ENCODE results near the gene SLCO3A1. TPM values are rescaled to one million over a fixed set of nuclear protein-coding genes. Genes with fewer than 3 reads are reported as not detected.

SLCO3A1 gene
- total RNA-seq, 2 experiments from 2014 or later, result 6.6 to 7.7 TPM

DNA sequence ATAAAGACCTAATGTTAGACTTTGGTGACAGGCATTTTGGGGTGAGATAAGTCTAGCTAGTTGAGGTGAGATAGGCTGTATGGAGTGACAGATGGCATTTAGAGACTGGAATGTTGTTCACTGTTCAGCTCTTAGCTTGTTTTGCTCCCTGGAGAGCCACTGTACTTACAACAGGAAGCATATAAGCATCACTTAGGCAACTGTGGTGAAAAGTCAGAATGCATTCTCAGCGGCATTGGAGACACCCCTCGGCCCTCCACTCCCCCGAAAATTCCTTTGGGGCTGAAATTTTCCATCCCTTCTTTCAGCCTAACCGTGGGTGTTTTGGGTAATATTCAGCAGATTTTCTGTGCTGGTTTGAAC lies 73.4 kb downstream of the SLCO3A1 start:
- ChIA-PET POLR2A (no interaction called here), CTCF (no interaction called here)

DNA sequence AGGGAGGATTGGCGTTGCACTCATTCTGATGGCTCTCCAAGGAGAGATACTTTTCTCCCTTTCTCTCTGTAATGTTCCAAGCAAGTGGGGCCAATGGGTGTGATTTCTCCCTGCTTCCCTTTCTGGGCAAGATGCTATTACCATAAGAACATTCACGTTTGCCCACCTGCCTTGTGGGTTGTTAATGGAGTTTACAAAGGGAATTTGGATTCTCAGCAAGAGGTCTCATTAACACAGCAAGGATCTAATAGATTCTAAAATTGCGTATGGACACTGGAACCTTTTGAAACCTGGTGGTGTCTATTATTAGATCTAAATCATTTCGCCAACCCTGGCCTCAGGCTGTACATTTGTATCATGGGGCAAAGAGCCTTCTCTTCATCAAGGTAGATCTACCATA lies 74.1 kb downstream of the SLCO3A1 start:
- ChIA-PET POLR2A (no interaction called here), CTCF (no interaction called here)

GRCh38 chr15:91928675-91929074 lies 75.2 kb downstream of the SLCO3A1 start:
- POLR2A ChIA-PET, result no interaction called here
- CTCF ChIA-PET, result interaction anchor here (0.6 kb wide), 1 partner anchor 132 kb away, joined by 3 read pairs; no protein-coding TSS in a partner anchor

DNA sequence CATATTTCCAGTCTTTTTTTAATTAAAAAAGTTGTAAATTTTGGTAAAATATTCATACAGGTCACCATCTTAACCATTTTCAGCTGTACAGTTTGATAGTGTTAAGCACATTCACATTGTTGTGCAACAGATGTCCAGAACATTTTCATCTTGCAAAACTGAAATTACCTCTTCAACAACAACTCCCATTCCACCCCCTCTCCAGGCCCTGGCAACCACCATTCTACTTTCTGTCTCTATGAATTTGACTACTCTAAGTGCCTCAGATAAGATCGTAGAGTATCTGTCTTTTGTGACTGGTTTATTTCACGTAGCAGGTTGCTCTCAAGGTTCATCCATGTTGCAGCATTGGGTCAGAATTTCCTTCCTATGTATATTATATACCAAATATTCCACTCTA lies 76.0 kb downstream of the SLCO3A1 start:
- CTCF ChIA-PET, result no interaction called here
- POLR2A ChIA-PET, result no interaction called here

GRCh38 chr15:91930092-91930491 lies 76.6 kb downstream of the SLCO3A1 start:
- POLR2A ChIA-PET, result no interaction called here
- CTCF ChIA-PET, result no interaction called here

DNA sequence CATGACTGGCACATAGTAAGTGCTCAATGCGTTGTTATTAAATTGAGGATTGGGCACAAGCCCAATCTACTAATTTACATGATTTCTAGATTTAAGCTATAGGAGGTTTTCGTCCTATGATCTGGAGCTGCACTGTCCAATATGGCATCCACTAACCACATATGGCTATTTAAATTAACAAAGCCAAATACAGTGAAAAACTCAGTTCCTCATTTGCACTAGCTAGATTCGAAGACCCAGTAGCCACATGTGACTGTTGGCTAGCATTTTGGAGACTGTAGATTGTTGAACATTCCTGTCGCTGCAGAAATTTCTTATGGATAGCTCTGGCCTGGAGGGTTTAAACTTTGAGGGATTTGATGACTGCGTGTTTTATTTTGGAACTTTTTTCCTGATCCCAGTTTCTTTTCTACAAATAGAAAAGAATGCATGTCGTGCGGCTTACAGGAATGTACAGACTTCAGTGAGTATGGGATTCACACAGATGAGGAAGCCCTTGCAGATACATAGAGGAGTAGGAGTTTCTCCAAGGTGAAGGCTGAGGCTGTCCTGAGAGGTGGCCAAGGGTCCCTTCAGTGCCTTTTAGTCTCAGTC lies 82.8 kb downstream of the SLCO3A1 start:
- CTCF ChIA-PET, result no interaction called here
- POLR2A ChIA-PET, result no interaction called here

- POLR2A ChIA-PET, result no interaction called here
- CTCF ChIA-PET, result no interaction called here
Observed at GRCh38 chr15:91936927-91937326, 83.4 kb downstream of the SLCO3A1 start.

GRCh38 chr15:91938136-91938535 lies 84.6 kb downstream of the SLCO3A1 start:
- ChIA-PET CTCF (no interaction called here), POLR2A (no interaction called here)

DNA sequence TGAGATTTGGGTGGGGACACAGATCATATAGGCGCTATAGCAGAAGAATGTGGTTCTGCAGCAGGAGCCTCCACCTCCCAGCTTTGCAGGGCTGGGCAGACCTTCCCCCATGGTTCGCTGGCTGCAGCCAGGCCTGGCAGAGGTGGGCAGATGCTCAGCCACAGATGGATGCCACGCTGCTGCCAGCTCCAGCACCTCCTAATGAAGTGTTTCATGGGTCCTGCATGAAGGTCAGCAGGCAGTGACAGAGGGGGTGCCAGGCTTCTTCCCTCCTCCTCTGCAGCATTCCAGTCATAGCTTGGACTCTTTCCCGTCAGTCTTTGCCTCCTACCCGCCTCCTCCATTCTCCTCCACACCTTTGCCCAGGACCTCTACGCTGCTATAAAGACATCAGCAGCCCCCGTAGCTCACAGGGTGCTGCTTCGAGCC lies 85.9 kb downstream of the SLCO3A1 start:
- ChIA-PET CTCF (interaction anchor here (1.5 kb wide), 1 partner anchor 55 kb away, joined by 4 read pairs; no protein-coding TSS in a partner anchor), POLR2A (no interaction called here)

DNA sequence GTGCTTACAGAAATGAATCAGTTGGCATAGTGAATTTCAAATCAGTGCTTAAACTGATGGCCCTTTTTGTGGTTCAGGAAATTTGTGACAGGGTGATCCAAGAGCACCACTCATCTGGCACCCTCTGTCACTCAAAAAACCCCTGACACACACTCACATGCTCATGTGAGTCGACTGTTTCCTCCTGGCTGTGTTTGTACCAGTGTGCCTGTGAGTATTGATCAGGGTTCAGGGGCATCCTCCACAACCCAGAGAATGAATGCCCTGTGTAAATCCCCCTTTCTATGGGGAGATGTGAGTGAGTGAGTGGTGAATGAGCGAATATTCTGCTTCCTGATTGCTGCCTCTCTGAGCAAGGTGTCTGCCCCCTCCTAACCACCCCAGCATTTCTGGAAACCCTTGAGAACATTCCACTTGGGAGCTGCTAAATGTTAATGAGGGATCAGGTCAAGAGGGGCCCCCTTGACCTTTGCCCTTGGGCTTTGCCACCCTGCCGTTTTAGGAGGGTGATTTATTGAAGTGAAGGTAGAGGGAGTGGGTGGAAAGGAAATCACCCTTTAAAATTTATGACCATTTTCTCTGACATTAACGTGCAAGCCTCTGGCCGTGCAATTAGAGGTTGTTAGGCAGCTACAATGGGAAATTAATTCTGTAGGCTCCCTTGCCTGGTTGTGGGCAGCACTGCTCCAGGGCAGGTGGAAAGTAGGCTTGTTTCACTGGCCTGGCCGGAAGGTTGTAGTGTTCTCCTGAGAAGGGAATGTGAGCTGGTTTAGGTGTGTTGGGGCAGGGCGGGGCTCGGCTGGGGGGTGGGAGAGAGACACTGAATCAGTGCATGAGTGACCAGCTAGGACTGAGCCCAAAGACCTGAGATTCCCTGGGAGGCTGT lies 87.2 kb downstream of the SLCO3A1 start:
- ChIA-PET CTCF (interaction anchor here (0.7 to 1.5 kb wide), 2 partner anchors 56 to 88 kb away, joined by 3 to 4 read pairs; no protein-coding TSS in a partner anchor), POLR2A (no interaction called here)

DNA sequence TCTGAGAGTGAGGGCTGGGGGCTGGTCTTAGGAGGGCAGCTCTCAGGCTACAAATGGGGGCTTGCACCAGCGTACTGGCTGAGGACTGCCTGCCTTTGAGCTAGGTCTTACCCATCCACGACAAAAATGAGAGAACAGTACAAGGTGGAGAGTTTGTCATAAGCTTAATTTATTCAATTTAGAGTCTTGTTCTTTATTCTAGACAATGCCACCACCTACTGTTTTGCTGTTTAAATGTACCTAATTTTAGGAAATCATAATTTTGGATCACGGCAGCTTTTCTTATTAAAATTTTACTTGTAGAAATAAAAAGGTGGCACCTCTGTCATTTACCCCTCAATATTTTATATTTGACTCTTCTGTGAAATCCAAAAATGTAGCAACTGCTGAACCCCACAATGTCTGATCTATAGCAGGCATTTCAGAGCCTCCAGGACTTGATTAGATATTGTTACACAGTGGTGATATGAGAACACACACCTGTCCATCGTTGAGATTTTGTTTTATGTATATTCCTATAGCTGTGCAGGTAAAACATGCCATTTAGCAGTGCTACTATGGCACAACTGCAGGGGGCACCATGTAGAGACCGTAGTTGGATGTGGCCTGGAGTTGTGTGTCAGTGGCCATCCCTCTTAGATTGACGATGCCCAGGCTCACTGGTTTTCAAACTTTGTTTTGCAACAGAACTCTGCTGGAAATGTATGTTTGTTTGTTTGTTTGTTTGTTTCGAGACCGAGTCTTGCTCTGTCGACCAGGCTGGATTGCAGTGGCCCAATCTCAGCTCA lies 88.6 kb downstream of the SLCO3A1 start:
- ChIA-PET POLR2A (no interaction called here), CTCF (no interaction called here)

- POLR2A ChIA-PET, result no interaction called here
Observed at GRCh38 chr15:91942720-91943394, 89.3 kb downstream of the SLCO3A1 start.

DNA sequence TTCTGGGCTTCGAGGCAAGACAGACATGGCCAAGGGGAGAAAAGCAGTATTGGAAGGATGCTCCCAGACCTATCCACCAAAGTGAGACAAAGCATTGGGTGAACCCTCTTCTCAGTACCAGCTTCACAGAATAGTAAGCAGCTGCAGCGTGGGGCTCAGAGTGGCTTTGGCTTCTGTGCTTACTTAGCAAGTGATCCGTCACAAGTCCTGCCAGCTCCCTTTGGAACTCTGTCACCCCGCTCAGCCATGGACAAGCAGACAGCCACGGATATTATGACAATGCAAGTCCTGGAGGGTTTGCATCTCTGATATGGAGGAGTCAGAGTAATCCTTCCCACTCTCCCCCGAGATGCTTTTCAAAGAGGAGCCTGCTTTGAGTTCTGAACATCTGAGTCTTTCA lies 90.8 kb downstream of the SLCO3A1 start:
- POLR2A ChIA-PET, result no interaction called here
- CTCF ChIA-PET, result no interaction called here

More at GRCh38 chr15:91942720-91943394, 89.3 kb downstream of the SLCO3A1 start:
- CTCF ChIA-PET, result no interaction called here

GRCh38 chr15:91945385-91945784 lies 91.9 kb downstream of the SLCO3A1 start:
- POLR2A ChIA-PET, result no interaction called here
- CTCF ChIA-PET, result no interaction called here

DNA sequence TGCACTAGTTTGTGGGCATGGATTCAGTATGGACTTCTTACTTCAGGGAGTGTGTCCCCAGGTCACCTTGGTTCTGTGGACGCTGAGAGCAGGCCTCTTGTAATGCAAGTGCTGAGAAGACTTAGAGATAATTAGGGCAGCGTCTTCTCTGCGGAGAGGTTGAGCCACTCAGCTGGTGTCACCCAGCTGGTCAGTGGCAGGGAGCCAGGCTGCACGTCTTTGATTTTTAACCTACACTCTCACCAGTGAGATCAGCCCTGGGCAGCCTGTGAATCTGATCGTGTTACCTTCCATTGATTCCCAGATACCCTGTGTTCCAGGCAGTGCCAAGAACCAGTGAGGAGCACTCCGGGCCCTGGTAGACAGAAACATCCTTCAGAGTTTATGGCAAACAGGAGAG lies 92.6 kb downstream of the SLCO3A1 start:
- CTCF ChIA-PET, result no interaction called here
- POLR2A ChIA-PET, result no interaction called here

DNA sequence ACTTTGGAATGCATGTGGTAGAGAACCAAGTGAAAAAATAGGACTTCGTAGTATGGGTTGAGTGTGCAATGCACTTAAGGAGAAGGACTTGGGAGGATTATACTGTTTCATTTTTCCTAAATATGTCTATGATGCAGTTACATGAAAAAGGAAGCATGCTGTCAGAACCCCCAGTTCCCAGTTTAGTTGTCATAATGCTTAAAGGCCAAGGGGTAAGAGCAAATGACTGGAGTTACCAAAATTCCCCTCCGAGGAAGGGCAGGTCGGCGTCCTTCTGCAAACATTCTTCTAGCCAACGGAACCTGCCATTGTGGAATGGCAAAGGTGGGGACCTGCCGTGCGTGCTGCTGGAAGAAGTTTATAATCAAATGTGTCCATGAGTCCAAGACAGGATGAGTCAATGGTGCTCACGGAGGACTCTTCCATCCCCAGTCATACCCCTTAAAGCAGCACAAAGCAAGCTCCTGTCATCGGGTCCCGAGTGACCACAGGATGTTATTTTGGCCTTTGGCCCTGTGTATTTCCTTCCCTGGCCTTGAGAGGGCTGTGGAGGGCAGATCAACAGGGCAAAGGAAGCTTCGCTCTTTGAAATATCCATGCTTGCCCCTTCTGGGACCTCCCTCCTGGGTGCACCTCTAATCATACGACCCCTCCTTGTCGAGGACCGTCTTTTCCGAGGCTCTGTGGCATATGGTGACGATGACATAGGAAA lies 93.2 kb downstream of the SLCO3A1 start:
- ChIA-PET CTCF (interaction anchor here (0.6 to 0.9 kb wide), 3 partner anchors 22 to 1431 kb away, joined by 3 read pairs; no protein-coding TSS in a partner anchor), POLR2A (no interaction called here)

- POLR2A ChIA-PET, result no interaction called here
- CTCF ChIA-PET, result interaction anchor here (0.6 to 0.9 kb wide), 3 partner anchors 22 to 1430 kb away, joined by 3 read pairs; no protein-coding TSS in a partner anchor
Observed at GRCh38 chr15:91947293-91947679, 93.8 kb downstream of the SLCO3A1 start.

DNA sequence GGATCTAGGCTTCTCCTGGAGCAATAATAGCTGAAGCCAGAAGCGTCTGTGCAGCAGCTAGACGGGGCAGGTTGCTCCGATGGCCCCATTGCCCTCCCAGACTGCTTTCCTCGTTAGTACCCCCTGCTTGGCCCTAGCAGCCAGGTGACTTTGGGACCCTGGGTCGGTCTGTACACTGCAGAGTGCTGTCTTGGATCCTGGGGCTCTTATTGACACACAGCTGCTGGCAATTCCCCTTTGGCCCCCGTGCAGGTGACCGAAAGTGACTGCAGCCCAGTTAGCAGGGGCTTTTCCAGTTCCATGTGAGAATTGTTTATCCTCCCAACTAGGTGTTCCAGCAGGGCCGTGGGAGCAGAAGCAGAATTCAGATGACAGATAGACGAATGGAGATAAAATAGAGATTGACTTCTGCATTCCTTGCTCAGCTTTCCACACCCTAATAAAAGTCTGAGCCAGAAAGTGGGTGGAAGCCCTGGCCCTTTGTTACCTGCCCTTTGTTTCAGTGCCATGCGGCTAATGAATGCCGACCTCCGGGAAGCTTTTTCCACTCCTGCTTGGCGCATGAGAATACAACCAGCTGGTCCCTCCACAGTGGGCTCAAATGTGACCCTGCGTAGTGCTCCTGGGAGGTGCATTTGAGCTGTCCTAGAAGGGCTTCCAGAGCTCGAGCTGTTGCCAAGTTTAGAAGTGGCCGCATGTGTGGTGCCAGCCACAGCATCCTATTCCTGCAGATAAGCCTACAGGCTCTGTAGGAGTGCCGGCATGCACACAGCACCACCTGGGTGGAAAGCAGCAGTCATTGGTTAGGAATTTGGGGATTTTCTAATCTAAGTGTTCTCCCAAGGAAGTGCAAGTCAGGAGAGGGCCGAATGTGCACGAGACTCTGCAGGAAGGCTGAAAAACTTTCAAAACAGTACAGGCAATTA lies 94.4 kb downstream of the SLCO3A1 start:
- ChIA-PET CTCF (interaction anchor here (0.6 to 0.9 kb wide), 3 partner anchors 21 to 1430 kb away, joined by 3 read pairs; no protein-coding TSS in a partner anchor), POLR2A (no interaction called here)

Measured in activated CD8-positive, alpha-beta memory T cell treated with anti-CD3 and anti-CD28 coated beads for 36 hours (primary cell).